Glutamatergic neuron (in vitro differentiated cells): ENCODE data around the gene STRN. TPM values are rescaled to one million over a fixed set of nuclear protein-coding genes. Genes with fewer than 3 reads are reported as not detected.

Experiments used
- DNase-seq: peaks from one replicate; pipeline ENCODE4 v3.0.0; 2022
- H3K27ac Mint-ChIP-seq: one replicate; pipeline ENCODE4 v1.8.0; 2020; ENCODE audit warnings: mild to moderate bottlenecking, mixed read lengths, inconsistent platforms; ENCODE audit not compliant: unreplicated experiment
- H3K27me3 Mint-ChIP-seq: one replicate; pipeline ENCODE4 v1.8.0; 2020; ENCODE audit warnings: mild to moderate bottlenecking, moderate library complexity, mixed read lengths, inconsistent platforms; ENCODE audit not compliant: unreplicated experiment
- H3K36me3 Mint-ChIP-seq: one replicate; pipeline ENCODE4 v1.8.0; 2020; ENCODE audit warnings: mild to moderate bottlenecking, mixed read lengths, inconsistent platforms; ENCODE audit not compliant: unreplicated experiment
- H3K4me1 Mint-ChIP-seq: one replicate; pipeline ENCODE4 v1.8.0; 2020; ENCODE audit warnings: mild to moderate bottlenecking, low read depth, mixed read lengths, inconsistent platforms; ENCODE audit not compliant: unreplicated experiment
- H3K4me3 Mint-ChIP-seq: one replicate; pipeline ENCODE4 v1.8.0; 2020; ENCODE audit warnings: mild to moderate bottlenecking, mixed read lengths, inconsistent platforms; ENCODE audit not compliant: unreplicated experiment
- H3K9me3 Mint-ChIP-seq: one replicate; pipeline ENCODE4 v1.8.0; 2020; ENCODE audit warnings: mild to moderate bottlenecking, moderate library complexity, mixed read lengths, inconsistent platforms; ENCODE audit not compliant: unreplicated experiment
- total RNA-seq: library from RNA; stranded (reverse); fragmentation: NEBNext Ultra II Directional; extraction: Animal tissue kit (Norgen Biotek cat#: 25700); gene quantifications from one replicate; pipeline ENCODE4 v1.2.1, GENCODE V29; 2021; ENCODE audit not compliant: unreplicated experiment
- TF ChIP-seq, protein P1 (sequence below): fragments of 200-600 bp; sonication (generic); IDR thresholded peaks from one replicate; pipeline ENCODE4 v1.5.0; 2021; ENCODE audit not compliant: partially characterized antibody, unreplicated experiment

The STRN gene
- total RNA-seq, 1 donor from 2014 or later = 20.8 TPM

DNA sequence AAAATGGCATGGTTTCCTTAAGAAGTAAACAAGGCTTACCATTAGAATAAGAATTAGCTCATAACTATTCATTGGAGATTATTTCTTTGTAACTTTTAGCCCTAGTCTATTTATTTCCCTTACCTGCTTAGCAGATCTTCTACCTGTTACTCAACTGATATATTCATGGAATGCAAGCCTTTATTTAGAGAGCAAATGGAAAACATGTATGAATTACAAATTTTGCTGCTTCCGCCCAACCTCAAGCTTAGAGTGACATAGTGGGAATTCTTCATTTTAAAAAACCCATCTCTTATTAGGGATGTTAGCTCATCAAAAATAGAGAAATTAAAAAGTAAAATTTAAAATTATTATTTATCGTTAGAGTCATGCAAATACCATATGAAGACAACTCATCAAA is 110.9 kb downstream of the STRN start:
- no peak overlapping the region for H3K27ac Mint-ChIP-seq
- H3K4me3 Mint-ChIP-seq = no peak overlapping the region
- no peaks in the 10 kb centered on the region for H3K36me3 Mint-ChIP-seq
- TF ChIP-seq, protein P1, sequence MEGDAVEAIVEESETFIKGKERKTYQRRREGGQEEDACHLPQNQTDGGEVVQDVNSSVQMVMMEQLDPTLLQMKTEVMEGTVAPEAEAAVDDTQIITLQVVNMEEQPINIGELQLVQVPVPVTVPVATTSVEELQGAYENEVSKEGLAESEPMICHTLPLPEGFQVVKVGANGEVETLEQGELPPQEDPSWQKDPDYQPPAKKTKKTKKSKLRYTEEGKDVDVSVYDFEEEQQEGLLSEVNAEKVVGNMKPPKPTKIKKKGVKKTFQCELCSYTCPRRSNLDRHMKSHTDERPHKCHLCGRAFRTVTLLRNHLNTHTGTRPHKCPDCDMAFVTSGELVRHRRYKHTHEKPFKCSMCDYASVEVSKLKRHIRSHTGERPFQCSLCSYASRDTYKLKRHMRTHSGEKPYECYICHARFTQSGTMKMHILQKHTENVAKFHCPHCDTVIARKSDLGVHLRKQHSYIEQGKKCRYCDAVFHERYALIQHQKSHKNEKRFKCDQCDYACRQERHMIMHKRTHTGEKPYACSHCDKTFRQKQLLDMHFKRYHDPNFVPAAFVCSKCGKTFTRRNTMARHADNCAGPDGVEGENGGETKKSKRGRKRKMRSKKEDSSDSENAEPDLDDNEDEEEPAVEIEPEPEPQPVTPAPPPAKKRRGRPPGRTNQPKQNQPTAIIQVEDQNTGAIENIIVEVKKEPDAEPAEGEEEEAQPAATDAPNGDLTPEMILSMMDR = no peak
- no peaks in the 10 kb centered on the region for H3K9me3 Mint-ChIP-seq
- no peaks in the 10 kb centered on the region for H3K27me3 Mint-ChIP-seq
- H3K4me1 Mint-ChIP-seq = no peaks in the 10 kb centered on the region
- DNase-seq = no peak

DNA sequence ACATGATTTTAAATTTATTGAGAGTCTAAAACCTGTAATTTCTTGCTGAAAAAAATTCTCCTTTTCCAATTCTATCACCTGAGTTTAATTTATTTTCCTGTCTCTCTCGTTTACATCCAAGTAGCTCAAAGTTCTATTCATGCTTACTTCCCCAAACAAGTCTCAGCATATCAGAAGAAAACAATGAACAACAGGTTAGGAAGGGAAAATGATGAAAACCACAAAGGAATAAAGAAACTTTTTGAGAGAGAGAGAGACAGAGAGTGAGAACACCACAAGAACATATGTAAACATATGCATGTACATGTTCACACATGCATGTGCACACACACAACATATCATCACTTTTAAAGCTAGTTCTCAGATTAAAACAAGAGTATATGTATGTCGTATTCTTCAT is 112.1 kb downstream of the STRN start:
- Mint-ChIP-seq H3K27ac (no peak overlapping the region), H3K9me3 (no peaks in the 10 kb centered on the region), H3K4me3 (no peak overlapping the region)

DNA sequence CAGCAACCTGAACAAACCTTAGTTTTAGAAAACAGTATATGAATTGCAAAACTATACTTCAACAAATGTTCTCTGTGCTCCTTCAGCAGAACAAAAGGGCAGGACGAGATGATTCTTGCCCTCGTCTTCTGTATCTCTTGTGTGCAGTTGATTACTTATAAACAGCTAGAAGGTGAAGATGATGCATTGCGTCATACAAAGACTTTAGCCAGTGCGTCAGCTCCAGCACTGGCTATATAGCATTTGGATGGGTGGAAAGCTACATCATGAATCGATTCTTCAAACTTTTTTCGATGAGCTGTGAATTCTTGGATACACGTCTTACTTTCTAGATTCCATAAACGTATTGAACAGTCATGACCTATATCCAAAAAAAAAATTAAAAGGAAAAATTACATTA is 117.1 kb downstream of the STRN start:
- H3K36me3 Mint-ChIP-seq = no peaks in the 10 kb centered on the region
- no peaks in the 10 kb centered on the region for H3K27me3 Mint-ChIP-seq
- H3K9me3 Mint-ChIP-seq = no peaks in the 10 kb centered on the region
- TF ChIP-seq, protein P1 = no peak
- no peak overlapping the region for H3K27ac Mint-ChIP-seq
- no peak overlapping the region for H3K4me3 Mint-ChIP-seq
- no peaks in the 10 kb centered on the region for H3K4me1 Mint-ChIP-seq
- DNase-seq = no peak

More for the DNA sequence above, 112.1 kb downstream of the STRN start:
- TF ChIP-seq, protein P1 = no peak
- no peak for DNase-seq
- no peaks in the 10 kb centered on the region for H3K27me3 Mint-ChIP-seq
- no peaks in the 10 kb centered on the region for H3K36me3 Mint-ChIP-seq
- H3K4me1 Mint-ChIP-seq = no peaks in the 10 kb centered on the region

DNA sequence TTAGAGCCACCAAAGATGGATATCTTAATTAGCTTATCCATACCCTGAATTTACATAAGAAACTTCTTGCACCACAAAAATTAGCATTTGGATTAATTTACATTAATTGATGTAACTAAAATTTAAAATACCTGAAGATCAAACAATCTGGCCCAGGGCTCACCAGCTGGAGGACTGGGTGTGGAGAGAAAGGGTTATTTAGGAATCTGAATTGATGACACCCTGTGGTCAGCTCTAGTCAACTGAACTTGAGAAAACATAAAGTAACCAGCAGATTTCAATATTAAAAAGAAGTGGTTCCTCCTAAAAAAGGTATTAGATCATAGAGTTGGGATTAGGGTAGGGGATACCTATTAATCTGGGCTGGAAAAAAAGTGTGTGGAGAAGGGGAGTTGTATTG is 122.5 kb downstream of the STRN start:
- TF ChIP-seq, protein P1 = no peak
- DNase-seq = no peak
- Mint-ChIP-seq H3K27ac (no peak overlapping the region), H3K27me3 (peaks cover 2% of the 10 kb centered on the region), H3K4me1 (peaks cover 8% of the 10 kb centered on the region), H3K4me3 (no peak overlapping the region), H3K9me3 (no peaks in the 10 kb centered on the region), H3K36me3 (no peaks in the 10 kb centered on the region)

DNA sequence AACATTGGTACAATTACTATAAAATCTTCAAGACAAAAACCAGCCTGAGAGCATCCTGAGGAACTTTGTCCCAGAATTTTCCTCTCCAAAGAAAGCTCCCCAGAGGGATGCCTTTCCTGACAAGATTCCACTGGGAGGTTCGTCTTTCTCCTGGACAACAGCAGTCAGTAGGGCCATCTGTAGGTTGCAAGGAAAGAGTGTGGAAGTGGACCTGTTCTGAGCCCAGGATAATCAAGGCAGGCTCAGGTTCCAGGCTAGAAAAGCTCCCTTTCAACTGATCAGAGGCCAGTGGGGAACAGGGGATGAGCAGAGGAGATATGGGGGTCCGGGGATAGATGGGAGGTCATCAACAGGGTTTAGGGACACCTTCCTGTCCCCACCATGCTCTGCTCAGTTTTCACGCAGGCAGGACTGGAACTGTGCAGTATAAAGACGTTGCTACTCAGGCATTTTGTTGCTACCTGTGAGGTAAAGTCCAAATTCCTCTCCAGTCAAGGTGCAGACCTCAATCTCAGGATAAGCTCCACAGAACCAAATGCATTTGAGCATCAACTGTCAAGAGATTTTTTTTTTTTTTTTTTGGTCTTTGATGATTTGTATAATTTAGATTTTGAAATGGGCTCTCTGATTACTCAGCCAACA is 126.2 kb downstream of the STRN start:
- Mint-ChIP-seq H3K4me1 (peaks cover 8% of the 10 kb centered on the region), H3K4me3 (no peak overlapping the region), H3K36me3 (no peaks in the 10 kb centered on the region), H3K27me3 (peaks cover 2% of the 10 kb centered on the region), H3K27ac (no peak overlapping the region), H3K9me3 (no peaks in the 10 kb centered on the region)
- DNase-seq = no peak
- TF ChIP-seq, protein P1 = no peak
